Endometrial microvascular endothelial cells (primary cell): ENCODE data around the gene TMEM214. TPM values are rescaled to one million over a fixed set of nuclear protein-coding genes. Genes with fewer than 3 reads are reported as not detected.

Experiments
- in situ Hi-C: cut with HindIII; loops from 2 replicates; pipeline ENCODE4 v1.10.0; 2017; ENCODE audit warnings: low sequenced_read_pairs, low pct_unique_long_range_greater_than_20kb; ENCODE audit errors: inconsistent ontology term
- total RNA-seq: library from RNA; depleted of rRNA; stranded (reverse); fragments of >200 nt; gene quantifications from one replicate; pipeline ENCODE4 v1.2.3, GENCODE V29; 2015; ENCODE audit errors: inconsistent ontology term

The TMEM214 gene
- total RNA-seq, 1 donor from 2014 or later, result 50.4 TPM

DNA sequence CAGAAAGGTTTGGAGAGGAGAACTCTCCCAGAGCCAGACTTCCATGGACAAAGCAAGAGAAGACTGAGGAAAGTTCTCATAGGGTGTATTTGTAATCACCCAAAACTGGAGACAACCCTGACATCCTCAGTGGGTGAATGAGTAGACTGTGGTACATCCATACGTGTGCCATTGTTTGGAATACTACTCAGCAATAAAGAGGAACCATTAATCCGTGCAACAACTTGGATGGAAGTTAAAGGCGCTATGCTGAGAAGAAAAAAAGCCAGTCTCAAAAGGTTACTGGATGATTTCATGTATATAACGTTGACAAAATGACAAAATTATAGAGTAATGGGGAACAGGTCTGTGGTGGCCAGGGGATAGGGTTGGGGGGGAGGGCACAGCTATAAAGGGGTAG, 24.1 kb upstream of the TMEM214 start:
- in situ Hi-C loops, result no loop called here

GRCh38 chr2:27009083-27009482, 23.7 kb upstream of the TMEM214 start:
- in situ Hi-C loops, result no loop called here

DNA sequence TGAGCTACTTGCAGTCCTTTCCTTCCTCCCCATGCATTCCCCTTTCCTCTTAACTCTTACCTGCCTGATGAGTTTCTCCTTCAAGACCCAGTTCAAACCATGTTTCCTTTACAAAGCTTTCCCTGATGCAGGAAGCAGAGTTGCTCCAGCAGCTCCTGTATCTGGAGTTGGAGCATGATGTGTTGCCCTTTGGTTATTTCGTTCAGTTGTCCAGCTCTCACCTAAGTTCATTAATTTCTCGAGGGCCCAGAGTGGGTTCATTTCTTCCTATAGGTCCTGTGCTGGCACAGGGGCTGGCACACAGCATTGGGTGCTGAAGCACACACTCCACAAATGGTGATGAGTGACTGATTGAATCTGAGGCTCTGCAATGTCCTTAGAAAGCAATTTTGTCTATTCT, 23.0 kb upstream of the TMEM214 start:
- in situ Hi-C loops, result no loop called here

GRCh38 chr2:27010139-27010538, 22.6 kb upstream of the TMEM214 start:
- in situ Hi-C loops, result no loop called here

- in situ Hi-C loops, result no loop called here
Measured at GRCh38 chr2:27013738-27014137, 19.0 kb upstream of the TMEM214 start.

DNA sequence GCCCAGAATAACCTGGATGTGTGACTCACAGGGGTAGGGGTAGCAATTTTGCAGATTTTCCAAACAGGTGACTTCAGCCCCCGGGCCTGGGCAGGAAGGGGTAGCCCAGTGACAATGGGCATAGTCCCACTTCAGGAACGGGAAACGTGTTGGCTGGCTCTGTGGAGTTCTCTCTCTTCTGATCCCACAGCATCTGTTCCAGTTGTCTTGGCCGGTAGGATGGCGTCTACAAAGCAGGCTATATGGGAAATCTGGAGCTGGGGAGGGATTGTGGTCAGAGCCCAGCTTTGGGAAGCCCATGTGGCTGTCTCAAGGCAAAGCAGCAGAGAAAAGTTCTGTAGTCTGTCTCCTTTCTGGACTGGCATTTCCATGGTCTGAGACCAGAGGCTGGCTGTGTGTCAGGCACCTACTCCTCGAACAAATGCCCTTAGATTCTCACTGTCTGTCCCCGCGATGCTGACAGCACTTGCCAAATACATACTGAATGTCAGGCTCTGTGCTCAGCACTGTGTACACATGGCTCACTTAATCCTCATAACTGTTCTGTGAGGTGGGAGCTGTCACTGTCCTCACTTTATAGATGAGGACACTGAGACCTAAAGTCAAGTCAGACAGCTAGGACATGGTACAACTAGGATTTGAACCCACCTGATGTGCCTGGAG, 17.9 kb upstream of the TMEM214 start:
- in situ Hi-C loops, result no loop called here

GRCh38 chr2:27016801-27017325, 15.9 kb upstream of the TMEM214 start:
- in situ Hi-C loops, result no loop called here

DNA sequence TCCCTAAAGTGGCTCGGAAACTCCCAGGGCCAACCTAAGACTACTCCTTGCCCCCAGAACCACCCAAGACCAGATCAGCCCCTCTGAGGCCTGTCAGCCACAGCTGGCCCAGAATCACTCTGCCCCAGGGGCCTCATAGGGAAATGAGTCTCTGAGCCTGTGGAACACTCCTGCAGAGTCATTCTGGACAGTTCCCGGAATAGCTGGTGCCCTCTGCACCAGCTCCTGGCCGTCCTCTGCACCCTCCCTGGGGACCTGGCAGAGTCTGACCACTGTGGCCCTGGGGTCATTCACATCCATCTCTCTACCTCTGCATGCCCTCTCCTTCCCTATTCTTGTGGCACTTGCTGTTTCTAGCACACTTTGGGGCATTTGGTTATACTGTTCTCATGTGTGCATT, 14.6 kb upstream of the TMEM214 start:
- in situ Hi-C loops, result no loop called here

DNA sequence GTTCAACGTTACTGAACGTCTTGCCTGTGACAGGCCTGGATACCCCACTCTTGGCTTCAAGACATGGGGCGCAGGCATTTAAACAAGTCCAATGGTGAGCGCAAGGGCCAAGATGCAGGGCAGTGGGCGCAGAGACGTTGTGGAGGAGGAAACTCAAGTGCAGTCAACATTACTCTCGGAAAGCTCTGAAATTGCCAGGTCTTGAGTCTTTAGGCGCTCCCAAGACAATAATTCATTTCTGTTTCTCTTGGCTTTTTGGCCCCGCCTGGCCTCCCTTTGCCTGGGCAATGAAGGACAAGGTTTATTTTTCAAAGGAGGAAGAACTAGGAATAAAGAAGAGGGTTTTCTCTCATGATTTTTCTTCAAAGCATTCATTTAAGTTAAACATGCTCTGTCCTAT, 13.3 kb upstream of the TMEM214 start:
- in situ Hi-C loops, result no loop called here

DNA sequence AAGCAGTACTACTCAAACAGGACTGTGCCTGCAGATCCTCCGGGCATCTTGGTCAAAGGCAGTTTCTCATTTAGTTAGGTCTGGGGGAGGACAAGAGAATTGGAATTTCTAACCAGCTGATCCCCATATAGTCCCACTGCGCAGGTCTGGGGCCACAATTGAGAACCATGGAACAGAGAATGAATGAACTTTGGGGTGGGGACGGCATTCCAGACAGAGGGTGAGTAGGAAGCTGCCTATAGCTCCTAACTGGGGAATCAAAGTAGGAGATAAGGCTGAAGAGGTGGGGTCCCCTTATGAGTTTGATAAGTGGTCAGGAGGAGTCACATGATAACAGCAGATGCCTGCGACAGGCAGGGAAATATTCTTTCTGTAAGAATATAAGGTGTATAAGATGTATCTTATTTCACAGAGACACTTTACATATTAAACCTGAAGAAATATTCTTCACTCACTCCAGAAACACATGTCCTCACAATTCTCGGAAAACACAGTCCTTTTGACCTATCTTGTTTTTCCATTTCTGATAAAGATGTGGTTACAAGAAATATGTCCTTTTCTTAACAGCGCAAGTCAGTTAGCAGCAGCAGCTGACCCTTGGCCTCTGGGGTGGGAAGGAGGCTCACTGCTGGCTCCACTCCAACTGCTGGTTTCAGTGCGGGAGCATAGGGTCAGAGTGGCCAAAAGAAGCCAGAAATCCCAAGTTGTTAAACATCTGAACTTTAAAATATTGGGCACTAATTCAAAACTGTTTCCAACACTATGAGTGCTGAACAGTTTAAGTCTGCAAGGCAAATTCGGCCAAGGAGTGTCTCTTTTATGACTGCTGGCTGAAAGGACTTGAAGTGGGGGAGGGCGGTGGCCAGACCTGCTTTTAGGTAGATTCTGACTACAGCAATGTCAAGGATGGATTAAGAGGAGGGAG, 12.6 kb upstream of the TMEM214 start:
- in situ Hi-C loops, result no loop called here

DNA sequence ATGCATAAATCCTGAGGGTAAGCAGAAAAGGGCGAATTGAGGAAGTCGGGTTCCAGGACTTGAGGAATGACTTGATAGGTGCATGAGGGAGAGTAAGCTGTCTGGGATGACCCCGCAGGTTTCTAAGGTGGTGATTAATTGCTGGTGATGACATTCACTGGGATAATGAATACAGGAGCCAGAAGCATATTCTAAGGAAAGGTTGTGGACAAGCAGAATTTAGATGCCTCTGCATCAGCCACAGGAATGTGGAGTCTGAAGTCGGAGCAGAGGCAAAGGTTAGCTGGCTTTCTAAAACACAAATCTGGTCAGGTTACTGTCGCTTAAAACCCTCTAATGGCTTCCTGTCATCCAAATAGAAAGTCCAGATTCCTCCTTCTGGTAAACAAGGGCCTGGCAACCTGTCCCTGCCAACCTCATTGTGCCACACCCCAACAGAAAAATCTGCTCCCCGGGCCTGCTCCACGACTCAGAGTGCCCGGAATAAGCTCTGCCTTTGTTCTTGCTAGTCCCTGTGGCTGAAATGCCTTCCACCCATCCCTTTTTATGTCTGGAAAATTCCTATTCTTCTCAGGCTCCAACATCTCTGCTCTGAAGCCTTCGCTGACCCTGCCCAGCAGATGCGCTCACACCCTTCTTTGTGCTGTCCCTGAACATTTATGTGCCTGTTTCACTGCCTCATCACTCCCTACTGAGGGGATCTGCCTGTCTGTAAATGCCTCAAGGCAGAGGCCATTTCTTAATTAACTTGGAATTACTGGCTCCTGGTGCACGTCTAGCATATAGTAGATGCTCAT, 11.3 kb upstream of the TMEM214 start:
- in situ Hi-C loops, result no loop called here

DNA sequence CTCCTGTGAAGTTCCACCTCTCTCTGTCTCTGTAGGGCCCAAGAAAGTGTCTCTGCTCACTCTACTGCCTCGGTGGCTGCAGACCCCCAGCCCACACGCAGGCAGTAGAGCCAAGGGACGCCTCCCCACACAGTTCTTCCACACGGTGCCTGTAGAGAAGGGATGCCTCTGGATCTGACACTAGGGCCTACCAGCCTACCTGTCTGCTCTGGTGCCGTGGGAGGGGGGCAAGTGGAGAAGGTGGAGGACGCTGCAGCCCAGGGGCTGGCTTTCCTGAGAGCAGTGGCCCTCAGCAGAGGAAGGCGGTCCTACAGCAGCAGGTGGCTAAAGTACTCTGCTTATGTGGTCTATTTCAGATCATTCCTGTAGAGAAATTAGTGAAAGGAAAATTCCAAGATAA, 9.0 kb upstream of the TMEM214 start:
- in situ Hi-C loops, result no loop called here

GRCh38 chr2:27024188-27024587, 8.6 kb upstream of the TMEM214 start:
- in situ Hi-C loops, result no loop called here

DNA sequence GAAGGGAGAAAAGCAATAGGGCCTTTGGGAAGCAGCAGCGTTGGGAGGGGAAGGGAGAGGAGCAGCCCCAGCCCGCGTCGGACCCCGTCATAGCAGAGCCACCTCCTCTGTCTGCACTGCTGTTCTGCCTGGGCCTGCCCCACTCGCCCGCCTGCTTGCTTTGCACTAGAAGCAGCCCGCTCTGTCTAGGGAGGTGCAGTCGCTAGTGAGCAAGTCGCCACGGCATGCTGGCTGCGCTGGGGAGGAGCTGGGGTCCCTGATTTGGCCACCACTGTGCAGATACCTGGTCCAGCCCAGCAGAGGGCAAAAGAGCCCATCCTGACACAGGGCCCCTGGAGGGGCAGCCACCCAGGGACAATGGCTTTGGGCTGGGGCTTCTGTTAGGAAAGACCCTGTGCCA, 8.0 kb upstream of the TMEM214 start:
- in situ Hi-C loops, result no loop called here

- in situ Hi-C loops, result no loop called here
Measured at GRCh38 chr2:27025281-27025800, 7.4 kb upstream of the TMEM214 start.

DNA sequence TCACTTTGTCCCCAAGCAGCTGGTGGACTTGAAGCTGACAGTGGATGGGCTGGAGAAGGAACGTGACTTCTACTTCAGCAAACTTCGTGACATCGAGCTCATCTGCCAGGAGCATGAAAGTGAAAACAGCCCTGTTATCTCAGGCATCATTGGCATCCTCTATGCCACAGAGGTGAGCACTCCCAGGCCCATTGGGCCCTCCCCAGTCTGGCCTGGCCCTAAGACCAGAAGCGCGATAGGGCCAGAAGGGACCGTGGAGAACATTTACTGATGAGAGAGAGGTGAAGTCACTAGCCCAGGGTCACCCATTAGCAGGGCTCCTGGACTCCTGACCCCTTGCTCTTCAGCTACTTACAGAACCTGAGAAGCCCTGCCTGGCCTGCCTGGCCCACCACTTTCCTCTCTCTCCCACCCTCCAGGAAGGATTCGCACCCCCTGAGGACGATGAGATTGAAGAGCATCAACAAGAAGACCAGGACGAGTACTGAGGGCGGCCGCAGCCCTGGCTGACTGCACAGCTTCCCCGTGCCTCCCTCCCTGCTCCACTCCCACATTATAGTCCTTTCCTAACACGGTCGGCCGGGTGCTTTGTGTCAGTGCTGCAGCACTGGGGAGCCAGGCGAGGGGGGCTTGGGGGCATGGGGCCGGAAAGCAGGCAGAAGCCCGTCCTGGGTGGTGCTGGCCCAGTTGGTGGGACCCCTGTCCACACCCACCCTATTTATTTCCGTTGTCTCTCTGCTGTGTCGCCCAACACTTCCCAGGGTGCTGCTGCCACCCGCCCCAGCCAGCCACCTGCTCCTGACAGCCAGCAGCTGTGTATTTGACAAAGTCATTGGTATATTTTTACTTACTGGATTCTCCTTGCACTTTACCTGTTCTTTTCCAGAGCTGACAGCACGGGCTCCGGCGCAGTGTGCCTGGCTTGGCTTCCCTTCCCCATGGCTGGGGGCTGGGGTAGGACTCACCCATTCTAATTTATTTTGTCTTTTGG, 6.6 kb upstream of the TMEM214 start:
- in situ Hi-C loops, result no loop called here

GRCh38 chr2:27027211-27027651, 5.5 kb upstream of the TMEM214 start:
- in situ Hi-C loops, result no loop called here

GRCh38 chr2:27029051-27029450, 3.7 kb upstream of the TMEM214 start:
- in situ Hi-C loops, result no loop called here
